Brain pericyte (primary cell): ENCODE measurements around the gene GAD1.

Experiments
- DNase-seq: peaks from one replicate; pipeline ENCODE4 v3.0.0-alpha.2; 2012; ENCODE audit warnings: low read depth, low spot score

GAD1 gene

DNA sequence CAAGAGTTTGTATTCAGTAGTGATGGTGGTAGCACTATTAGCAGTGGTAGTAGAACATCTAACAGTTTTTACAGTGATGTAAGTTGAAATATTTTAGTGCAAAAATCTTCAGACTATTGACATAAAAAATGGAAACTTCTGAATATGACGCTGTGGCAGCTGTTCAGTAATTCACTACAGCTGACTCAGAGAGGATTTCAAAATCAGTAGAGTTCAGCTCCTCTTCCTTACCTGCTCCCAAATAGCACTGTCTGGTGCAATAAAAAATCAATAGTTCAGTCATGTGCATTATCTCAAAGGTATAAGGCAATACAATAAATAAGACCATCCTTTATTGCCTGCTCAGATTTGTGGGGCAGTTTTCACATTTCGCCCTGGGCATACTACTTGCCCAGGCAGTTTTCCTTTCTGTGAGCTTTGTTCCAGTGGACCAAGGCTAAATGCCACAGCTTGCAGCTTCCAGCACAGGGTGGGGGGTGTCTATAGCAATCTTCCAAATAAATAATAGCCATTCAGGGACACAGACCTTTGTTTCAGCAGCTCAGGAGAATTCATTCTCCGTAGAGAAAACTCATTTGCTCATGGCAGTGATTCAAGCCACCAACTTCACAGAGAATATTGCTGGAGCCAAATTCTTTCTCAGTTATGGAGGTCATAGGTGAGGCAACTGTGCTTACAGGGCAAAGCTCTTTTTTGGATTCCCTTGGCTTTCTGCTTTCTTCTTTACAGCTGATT is 78.5 kb downstream of the GAD1 start:
- no peak for DNase-seq

DNA sequence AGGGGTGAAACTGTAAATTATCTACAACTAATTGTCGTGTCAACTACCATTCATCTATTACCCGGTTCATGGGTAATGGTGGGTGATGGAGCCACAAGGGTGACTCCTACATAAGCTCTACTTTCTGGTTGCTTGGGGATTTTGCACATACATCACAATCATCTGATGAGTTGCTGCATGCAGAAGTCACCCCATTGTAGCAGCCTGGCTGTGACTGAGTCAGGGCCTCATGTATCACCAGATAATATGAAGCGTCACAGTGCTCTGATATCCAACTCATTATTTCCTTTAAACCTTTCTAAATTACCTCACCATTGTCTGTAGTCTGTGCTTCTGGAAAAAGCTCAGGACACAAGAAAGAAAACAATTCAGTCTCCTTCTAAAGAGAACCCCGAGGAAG is 79.9 kb downstream of the GAD1 start:
- no peak for DNase-seq

- no peak for DNase-seq
Observed at GRCh38 chr2:170897108-170897507, 80.4 kb downstream of the GAD1 start.

DNA sequence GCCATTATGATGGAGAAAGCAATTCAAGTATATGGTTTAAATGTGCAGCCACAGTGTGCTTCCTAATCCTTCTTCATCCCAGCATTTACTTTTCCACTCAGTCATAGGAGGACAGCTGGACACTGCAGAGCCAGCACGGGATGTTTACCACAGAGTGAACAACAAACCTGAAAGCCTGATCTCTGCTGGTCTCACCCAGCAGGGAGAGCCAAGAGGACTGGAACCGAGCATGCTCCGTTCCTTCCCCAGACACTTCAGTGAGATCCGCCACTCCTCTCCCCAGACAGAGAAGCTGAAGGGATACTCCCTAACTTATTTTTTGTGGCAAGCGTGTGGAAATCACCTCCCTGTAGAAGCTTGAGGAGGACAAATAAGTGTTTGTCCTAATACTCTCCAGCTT is 89.2 kb downstream of the GAD1 start:
- no peak for DNase-seq
